ENCODE measurements around the gene BCLAF1.

DNA sequence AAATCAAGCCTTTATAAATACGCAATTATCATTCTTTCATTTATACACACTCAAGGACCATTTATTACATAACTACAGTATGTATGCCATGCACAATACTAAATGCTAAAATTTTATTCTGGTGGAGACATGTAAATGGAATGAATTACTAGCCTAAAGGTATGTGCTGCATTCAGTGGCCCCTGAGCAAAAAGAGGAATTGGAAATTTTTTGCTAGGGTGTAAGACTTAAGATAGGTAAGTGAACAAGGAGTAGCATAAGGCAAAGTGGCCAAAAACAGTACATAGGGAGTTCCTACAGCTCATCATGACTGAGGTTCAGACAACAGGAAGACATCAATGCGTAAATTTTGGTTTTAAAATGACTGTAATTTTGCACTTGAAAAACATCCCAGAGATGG, 37.2 kb downstream of the BCLAF1 start:
- TF ChIP-seq CTCF (IDR thresholded peaks at IDR 0.05), result no peak
- TF ChIP-seq POLR2A (IDR thresholded peaks at IDR 0.05), result no peak
